HG02852 (cell line): ENCODE data around the gene FBXL19.
"Not testable (repeated sequence)": the region's sequence is repeated elsewhere in the genome, so short reads cannot be mapped to it uniquely, and the experiment has no call there.

Experiments
- ATAC-seq: cut with Tn5 transposase; IDR thresholded peaks from one replicate; pipeline ENCODE4 v1.9.1; 2021; ENCODE audit warnings: mild to moderate bottlenecking, moderate library complexity; ENCODE audit not compliant: unreplicated experiment

The FBXL19 gene, protein sequence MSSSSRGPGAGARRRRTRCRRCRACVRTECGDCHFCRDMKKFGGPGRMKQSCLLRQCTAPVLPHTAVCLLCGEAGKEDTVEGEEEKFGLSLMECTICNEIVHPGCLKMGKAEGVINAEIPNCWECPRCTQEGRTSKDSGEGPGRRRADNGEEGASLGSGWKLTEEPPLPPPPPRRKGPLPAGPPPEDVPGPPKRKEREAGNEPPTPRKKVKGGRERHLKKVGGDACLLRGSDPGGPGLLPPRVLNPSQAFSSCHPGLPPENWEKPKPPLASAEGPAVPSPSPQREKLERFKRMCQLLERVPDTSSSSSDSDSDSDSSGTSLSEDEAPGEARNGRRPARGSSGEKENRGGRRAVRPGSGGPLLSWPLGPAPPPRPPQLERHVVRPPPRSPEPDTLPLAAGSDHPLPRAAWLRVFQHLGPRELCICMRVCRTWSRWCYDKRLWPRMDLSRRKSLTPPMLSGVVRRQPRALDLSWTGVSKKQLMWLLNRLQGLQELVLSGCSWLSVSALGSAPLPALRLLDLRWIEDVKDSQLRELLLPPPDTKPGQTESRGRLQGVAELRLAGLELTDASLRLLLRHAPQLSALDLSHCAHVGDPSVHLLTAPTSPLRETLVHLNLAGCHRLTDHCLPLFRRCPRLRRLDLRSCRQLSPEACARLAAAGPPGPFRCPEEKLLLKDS

GRCh38 chr16:30923554-30924075 is at the start of gene FBXL19:
Gene FBXL19, plus strand, starts transcription at chr16:30923572. Its CDS starts 2,183 bp downstream, at chr16:30925755.
- no peak for ATAC-seq

- no peak for ATAC-seq
These were observed 49.0 kb upstream of the FBXL19 start for GRCh38 chr16:30874244-30874820.

- peak; percentile 79 for ATAC-seq
These were observed 48.3 kb upstream of the FBXL19 start for GRCh38 chr16:30874821-30875717.

- ATAC-seq, result no peak
These were observed 47.2 kb upstream of the FBXL19 start for GRCh38 chr16:30875871-30876801.

DNA sequence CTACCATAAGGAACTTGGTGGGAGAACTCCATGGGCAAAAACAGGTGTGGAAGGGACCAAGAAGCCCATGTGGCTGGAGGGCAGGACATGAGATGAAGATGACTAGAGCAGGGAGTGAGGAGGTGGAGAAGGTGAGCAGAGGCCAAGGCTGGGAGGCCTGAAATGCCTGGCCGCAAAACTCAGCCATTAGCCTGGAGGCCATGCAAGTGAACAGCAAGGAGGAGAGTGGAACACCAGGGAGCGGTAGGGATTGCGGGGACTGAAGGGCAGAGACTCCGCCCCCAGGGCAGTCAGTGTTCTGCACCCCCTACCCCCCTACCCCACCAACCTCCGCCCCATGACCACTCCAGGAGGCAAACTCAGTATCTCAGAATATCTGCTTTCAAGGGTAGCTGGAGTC is 46.5 kb upstream of the FBXL19 start:
- ATAC-seq, result no peak

DNA sequence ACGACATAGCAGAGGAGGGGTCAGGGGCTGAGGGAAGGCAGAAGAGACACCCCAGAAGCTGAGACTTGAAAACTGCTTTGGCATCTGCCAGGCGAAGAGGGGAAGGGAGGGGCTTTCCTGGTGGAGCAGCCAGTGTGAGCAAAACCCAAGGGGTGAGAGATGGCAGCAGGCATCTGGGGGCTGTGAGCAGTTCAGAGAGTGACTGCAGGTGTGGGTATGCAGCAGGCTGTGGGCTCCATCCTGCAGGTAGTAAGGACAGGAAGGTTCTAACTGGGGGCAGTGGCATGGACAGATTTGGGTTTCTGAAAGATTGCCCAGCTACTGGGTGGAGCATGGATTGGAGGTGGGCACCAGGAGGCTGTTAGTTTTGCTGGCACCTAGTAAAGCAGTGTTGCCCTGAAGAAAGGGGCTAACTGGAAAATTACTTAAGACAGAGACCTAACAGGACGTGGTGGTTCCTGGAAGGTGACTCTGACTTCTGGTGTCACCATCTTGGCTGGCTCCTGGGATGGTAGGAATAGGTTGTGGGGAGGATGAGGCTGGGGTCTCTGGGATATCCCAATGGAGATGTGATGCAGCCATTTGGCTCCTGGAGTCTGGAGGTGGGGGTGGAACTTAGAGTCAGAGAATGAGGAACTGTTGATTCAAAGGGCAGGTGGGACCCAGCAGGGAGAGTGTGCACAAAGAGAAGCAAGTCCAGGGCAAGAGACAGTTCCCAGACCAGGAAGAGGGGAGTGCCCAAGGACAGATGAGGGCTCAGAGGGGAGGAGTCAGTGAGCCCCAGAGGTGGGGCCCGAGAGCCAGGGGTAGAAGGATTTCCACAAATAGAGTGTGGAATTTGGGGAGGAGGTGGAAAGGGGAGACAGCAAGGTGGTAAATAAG is 40.7 kb upstream of the FBXL19 start:
- ATAC-seq, result no peak

- ATAC-seq, result no peak
These were observed 38.6 kb upstream of the FBXL19 start for GRCh38 chr16:30884760-30885159.

GRCh38 chr16:30885196-30885595 is 38.2 kb upstream of the FBXL19 start:
- no peak for ATAC-seq

GRCh38 chr16:30886145-30886544 is 37.2 kb upstream of the FBXL19 start:
- no peak for ATAC-seq

GRCh38 chr16:30887927-30888326 is 35.4 kb upstream of the FBXL19 start:
- no peak for ATAC-seq

GRCh38 chr16:30888856-30889499 is 34.4 kb upstream of the FBXL19 start:
- no peak for ATAC-seq

- no peak for ATAC-seq
These were observed 33.7 kb upstream of the FBXL19 start for GRCh38 chr16:30889721-30890120.

GRCh38 chr16:30891043-30891823 is 32.1 kb upstream of the FBXL19 start:
- not testable (repeated sequence) for ATAC-seq

DNA sequence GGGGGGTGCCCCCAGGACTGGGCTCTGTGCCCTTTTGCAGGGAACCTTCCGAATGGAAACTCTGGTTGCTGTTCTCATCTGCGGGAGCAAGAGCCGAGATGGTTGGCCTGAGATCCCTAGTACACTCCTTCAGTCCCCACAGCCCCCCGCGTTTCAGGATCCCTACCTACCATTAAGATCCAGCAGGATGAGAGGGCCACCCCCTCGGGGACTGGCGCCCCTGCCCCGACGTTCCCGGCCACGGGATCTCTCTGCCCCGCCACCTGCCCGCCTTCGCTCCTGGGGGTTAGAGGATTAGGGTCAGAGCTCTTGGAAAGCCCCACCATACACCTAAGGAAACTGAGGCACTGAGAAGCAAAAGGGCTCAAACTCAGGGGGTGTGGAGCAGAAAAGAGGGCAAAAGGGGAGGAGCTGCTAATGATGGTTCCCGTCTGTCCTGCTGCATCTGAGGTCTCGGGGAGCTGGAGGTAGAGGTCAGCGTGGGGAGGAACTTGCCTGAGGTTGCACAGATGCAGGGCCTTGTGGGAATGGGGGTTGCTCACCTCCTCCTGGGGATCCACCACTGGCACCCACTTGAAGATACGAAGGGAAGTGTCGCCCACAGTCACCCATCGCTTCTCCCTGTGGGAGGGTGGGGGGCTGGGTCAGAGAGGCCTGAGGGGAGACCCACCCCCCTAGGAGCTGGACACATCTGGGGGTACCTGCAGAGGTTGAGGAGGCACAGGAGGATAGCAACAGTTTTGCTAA is 30.5 kb upstream of the FBXL19 start:
- ATAC-seq, result no peak

DNA sequence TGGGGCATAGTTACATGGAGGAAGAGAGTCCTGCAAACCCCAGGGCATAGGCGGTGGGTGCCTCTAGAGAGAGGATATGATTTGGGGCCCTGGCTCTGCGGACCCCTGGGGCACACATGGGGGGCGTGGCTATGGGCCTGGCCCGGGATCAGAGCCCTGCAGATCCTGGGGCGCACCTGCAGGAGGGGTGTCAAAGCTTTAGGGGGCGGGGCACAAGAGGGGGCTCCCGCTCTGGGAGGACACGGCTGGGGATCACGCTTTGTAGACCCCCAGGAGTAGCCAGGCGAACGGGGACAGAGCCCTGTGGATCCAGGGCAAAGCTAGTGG is 30.0 kb upstream of the FBXL19 start:
- ATAC-seq, result no peak

GRCh38 chr16:30893744-30894539 is 29.4 kb upstream of the FBXL19 start, which contains the start of gene BCL7C:
Gene BCL7C, minus strand, starts transcription at chr16:30894077. Its CDS starts 133 bp downstream, at chr16:30893944.
- ATAC-seq, result peak; percentile 64
